ENCODE measurements around the gene PKHD1.
"Not testable (repeated sequence)": the region's sequence is repeated elsewhere in the genome, so short reads cannot be mapped to it uniquely, and the experiment has no call there.

PKHD1 gene

DNA sequence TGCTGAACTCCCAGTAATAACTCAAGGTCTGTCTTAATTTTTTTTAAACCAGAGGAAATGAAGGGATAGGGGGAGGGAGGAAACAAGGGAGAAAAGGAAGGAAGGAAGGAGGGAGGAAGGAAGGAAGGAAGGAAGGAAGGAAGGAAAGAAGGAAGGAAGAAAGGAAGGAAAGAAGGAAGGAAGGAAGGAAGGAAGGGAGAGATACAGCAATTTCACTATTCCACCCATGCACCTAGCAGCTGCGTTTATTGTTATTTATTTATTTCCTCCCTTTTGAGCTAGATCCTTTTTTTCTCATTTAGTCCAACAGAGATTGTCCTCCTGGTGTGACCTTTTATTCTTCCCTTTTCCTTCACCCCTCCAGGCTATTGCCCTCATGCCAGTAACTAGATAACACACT, 97.6 kb downstream of the PKHD1 start:
- DNase-seq = no peak

DNA sequence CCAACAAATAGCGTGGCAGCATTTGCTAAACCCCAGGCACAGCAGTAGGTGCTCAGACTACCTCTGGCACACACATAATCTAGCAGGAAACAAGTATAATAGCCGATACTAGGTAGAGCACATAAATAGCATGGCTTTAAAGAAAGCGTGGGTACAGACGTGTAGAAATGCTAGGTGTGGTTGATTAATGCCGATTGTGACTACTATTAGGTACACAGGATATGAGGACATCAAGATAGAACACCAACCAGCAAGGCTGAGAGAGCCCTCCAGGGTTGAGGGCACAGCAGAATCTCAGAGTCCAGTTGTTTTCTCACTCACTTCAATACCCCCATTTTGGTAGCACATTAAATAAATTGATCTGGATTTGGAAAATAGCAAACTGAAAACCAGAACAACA, 100.5 kb downstream of the PKHD1 start:
- DNase-seq = no peak

DNA sequence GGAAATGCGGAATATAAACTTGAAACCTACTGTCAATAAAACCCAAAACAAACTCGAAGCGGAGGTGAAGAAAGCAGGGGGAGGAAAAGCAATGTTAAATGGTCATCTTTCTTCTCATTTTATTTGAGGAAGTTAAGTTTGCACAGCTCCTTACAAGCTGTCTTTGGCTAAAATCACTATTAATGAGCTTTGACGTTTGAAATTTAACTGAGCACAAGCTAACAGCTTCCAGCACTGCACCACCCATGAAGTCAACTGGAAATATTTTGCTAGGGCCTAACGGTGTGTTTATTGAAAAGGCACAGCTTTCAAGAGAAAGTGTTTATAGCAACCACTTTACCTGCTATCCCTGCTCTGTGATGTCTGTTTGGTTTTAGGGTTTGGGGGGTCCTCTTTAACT, 103.8 kb downstream of the PKHD1 start:
- no peak for DNase-seq

DNA sequence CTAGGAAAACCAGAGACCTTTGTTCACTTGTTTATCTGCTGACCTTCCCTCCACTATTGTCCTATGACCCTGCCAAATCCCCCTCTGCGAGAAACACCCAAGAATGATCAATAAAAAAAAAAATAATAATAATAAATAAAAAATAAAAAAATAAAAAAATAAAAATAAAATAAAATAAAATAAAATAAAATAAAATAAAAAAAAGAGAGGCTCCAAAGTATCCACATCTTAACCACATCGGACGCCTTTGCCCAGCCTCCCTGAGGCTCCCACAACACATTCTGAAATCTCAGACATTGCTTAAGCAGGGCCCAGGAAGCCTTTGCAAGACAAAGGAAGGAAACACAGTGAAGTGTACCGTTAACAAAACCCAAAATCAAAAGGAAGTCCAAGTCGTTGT, 104.7 kb downstream of the PKHD1 start:
- DNase-seq = not testable (repeated sequence)

DNA sequence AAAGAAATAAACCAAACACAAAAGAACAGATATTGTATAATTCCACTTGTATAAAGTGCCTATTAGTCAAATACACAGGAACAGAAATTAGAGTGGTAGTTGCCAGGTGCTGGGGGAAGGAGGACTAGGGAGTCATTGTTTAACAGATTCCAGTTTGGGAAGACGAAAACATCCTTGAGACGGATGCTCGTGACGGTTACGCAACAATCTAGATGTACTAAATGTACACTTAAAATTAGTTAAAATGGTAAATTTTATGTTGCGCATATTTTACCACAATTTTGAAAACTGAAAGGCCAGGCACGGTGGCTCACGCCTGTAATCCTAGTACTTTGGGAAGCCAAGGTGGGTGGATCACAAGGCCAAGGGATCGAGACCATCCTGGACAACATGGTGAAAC, 111.0 kb downstream of the PKHD1 start:
- no peak for DNase-seq

DNA sequence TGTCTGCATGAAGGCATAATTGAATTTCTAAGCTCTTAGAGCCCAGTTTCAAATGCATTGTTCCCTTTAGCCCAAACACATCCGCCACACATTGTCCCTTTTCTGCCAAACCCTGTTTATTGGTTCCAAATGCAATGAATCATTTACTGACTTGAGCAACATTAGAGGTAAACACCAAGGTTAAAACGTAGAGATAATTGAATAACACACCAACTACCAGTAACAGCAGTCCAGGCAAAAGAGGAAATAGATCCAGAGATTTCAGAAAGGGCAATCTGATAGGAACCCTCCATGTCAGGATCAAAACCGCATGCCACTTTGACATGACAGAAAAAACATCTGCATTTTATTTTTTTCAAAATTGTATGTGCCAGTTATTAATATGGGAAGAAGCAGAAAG, 114.8 kb downstream of the PKHD1 start:
- no peak for DNase-seq

DNA sequence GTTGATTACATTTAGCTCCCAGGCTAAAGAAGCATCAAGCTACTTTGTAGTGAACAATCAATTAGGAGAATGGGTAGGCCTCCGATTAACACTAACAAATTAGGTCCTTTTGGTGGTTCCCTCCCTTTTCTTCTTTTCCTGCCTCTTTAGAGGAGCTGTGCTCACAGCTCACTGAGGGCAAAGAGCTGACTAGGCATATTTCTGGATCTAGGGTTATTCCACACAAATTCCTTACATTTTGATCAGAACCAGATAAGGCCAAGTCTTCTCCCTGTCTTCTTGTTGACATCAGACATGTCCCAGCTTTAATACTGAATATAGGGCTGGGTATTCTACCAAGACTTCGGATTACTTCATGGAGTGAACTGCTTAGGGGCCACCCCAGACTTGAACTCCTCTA, 119.1 kb downstream of the PKHD1 start:
- no peak for DNase-seq

DNA sequence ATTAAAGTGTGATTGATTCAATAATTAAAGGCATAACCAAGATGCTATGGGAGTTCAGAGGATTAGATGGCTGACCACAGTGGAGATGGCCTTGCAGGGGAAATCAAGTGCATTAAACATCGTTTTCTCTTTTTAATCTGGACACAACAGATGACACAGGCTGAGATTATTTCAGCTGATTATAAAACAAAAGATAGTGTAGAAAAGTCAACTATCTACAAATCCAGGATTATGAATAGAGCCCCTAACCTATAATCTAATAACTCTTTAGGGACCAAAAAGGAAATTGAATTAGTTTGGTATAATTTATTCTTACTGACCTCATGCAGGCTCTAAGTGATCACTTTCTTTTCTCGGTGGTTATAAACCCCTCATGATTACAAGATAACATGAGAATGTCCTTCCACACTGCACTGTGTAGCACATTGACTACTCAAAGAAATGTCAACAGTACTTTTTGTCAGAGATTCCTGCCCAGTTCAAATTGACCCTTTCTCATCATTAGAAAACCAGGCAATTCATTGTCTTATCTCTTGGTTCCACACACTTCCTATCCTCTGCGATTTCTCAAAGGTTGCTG, 122.1 kb downstream of the PKHD1 start:
- no peak for DNase-seq

DNA sequence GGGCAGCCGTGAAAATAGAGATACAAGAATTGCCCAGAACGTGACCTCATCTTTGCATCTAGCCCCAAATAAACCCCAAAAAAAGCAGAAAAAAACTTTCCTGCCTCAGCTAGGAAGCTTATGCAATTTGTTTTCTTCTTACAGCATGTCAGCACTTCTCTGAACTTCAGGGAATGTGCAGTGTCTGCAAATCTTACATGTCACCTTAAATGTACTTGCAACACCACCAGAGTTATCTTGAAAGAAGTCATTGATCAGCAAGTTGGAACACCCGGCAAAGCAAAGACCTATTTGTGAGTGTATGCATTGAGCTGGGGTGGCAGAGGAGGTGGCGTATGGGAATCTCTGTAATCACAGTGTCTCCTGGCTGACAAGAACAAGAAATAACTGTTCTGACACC, 123.4 kb downstream of the PKHD1 start:
- DNase-seq = no peak

DNA sequence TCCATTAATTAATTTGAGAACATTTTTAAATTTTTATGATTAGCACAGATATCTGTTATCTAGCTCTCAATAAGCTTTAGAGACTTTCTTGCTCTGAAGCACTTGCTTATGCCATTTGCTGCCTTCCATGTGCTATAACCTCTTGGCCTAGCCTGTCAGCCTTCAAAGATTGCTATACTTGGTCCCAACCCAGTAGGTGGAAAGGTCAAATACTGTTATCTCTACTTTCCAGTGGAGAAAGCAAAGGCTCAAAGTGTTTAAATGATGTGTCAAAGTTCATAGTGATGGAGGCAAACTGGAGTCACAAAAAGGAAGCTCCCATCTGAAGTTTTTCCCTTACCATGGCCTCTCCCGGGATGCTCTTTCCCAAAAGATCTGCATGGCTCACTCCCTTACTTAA, 125.1 kb downstream of the PKHD1 start:
- no peak for DNase-seq

DNA sequence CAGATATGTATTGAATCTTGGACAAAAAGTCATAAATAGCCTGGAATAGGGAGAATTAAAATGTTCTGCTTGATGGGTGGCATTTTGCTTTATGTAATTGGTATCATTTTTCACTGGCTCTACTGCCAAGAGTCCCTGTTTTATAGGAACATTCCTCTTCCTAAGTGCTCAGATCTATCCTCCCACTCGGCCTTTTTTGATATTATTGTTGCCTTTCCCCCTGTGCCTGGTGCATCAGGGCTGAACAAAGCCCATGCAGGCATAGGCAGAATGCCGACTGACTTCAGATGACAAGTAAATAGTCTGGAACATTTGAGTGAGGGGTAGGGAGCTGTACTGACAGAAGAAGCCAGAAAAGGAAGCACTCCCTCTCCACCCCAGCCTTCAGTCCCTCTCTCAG, 127.0 kb downstream of the PKHD1 start:
- no peak for DNase-seq

DNA sequence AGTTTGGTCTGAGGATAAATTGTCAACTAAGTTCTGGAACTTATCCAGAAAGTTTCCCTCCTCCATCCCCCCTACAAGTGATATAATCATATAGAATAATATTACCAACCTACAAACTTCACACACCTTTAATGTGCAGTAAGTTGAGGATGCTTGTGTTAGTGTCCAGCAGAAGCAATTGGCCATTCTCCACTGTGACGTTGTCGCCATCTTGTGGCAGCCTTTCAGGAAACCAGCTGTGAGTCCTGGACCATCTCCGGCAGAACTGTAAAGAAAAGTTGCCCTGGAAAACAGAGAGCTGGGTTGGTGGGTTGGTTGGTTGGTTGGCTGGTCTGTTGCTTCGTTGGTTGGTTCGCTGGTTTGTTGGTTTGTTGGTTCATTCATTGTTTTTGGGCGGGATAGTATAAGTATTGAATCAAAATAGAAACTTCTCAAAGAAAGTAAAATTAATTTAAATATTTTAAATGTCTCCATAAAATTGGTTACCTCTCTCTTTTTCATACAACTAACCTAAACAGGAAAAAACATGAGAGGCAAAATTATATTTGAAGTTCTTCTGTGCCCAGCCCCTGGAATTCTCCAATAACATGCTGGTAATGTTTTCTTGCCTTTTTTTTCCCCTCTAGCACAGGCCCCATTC, 127.5 kb downstream of the PKHD1 start:
- DNase-seq = peak; percentile 25 to 58

DNA sequence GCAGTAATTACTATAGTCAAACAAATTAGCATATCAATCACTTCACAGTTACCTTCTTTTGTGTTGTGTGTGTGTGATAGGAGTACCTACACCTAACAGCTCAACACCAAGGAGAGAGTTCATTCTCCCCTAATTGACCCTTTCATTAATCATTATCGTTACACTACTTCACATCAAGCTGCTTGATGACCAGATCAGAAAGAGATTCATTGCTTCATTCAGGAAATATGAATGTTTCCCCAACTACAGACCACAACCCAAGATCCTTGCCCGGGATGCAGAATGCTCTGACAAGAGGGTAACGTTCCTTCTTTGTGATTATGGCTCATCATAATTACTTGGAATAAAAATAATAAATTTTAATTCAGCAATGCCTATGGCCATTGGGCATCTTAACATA, 132.7 kb downstream of the PKHD1 start:
- no peak for DNase-seq

DNA sequence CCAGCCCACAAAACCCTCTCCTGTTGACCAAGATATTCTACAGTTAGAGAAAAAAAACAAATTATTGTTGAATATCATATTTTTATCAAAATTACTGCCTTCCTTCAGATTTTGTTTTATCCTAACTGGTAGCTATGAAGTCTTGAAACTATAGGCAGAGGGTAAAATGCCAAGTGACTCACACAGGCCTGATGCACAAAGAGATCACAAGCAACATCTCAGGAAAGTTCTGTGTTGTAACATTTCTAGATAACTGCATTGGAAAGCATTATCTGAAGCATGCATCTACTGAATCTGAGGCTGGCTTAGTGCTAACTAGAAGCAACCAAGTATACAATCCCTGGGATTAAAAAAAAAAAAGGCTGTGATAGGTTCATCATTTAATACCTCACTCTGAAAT, 134.2 kb downstream of the PKHD1 start:
- no peak for DNase-seq

DNA sequence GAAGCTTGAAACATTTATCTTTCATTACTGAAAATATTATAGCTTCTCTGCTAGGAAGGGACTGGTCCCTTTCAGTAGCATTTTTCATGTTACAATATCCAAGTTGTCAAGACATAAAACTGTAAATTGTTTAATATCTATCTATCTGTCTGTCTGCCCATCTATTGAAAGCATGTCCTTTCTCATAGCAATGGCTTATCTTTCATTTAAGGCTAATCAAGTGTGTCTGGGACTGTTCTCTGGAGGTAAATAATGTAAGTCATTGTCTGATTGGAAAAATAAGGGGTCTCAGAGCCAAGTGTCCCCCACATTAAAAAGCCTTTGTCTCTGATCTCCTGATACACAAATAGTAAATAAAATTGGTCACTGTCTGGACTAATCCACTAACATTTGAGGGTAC, 135.5 kb downstream of the PKHD1 start:
- no peak for DNase-seq

DNA sequence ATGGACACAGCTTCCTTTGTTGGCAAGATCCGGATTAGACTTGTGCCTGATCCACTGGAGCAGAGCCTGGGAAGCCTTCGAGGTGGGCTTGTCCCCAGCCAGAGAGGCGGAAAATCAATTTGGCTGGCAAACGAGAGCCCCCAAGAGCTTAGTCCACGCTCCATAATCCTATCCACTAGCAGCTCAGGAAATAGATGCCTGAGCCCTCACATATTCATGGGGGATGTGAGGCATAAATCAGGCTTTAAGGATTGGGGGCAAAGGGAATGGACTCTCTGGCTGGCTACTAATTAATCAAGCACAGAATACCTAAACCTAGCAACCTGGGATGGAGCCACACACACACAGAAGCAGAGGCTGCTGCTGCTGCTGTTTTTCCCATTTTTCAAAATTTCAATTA, 137.9 kb downstream of the PKHD1 start:
- no peak for DNase-seq

DNA sequence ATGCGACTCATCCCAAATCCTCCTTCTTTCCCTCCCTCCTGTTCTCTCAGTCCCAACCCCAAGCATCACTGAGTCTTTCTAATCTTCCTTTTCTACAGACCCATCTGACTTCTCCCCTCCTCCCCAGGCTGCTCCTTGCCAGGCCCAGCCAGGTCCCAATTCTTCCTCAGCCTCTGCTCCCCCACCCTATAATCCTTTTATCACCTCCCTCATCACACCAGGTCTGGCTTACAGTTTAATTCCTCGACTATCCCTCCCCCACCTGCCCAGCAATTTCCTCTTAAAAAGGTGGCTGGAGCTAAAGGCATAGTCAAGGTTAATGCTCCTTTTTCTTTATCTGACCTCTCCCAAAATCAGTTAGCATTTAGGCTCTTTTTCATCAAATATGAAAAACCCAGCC, 147.7 kb downstream of the PKHD1 start:
- DNase-seq = not testable (repeated sequence)

DNA sequence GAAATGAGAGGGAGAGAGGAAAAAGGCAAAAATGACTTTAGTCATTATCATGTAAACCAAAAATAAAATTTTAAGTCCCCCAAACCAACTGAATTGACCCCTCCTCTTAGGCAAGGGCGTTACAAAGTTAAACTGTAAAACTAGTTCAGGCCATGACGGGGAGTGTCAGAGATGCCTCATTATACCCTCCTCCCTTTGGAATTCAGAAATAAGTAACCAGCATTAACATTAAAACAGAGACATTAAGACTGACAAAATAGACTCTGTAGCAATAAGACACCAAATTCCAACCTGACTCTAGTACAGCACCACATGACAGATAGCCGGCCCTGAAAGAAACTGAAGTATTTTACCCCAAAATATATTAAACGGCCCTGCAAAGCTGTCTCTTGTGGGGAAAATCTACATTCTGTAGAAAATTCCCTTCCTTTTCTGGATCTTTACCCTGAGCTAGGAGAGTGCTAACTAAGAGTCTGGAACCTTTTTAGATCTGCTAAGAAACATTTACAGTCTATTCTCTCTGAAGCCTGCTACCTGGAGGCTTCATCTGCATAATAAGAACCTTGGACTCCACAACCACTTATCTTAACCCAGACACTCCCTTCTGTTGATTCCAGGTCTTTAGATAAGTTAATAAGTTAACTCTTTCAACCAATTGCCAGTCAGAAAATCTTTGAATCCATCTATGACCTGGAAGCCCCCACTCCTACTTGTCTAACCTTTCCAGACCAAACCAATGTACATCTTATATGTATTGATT, 150.7 kb downstream of the PKHD1 start:
- DNase-seq = no peak

DNA sequence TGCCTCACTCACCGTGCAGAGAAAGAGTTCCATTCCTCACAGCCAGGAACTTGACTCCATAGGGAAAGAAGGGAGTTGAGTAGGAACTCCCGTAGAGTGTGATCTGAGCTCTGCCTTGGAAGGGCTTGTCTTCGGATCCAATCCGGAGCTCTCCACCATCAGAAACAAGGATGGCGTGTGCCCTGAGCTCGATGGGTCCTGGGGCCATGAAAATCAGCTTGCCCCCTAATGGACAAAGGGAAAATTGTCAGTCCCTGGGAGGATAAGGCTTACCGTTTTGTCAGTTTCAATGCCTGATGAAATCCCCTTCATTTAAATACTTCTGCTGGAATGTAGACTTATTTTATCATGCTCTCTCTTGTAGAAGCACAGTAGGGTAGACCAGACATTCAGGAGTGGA, 153.3 kb downstream of the PKHD1 start:
- peak in 1 of 2 experiments; percentile 2 for DNase-seq

DNA sequence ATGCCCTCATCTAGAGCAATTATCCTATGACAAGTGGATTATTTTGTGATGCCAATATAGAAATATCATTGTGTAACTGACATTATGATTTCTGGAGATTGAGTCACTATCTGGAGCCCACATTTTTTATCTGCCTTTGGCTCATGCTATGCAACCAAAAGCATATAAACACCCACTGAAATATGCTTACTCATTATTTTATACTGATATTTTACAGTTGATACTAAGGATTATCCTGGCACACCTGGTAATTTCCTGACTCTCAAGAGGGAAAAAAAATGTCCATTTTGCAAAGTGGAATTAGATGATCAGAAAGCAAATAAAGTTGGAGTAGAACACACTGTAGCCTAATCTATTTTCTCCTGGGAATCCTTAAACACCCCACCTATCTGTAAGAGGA, 154.5 kb downstream of the PKHD1 start:
- no peak for DNase-seq

DNA sequence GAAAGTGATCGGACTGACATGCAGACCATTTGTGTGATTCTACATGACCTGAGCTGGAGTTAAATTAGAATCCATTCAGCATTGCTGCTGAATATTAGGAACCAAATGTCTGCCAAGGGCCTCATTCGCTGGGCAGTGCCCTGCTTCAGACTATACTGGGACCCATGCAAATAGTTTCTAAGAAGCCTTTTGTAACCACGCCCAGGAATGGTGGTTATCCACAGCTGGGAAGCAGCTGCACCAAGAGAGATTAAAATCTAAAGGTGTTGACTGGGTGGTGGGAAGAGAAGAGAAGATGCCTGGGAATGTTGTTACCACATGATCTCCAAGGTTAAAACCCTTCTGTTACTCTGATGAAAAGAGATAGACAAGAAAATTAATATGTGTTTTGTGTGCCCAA, 156.8 kb downstream of the PKHD1 start:
- DNase-seq = no peak

DNA sequence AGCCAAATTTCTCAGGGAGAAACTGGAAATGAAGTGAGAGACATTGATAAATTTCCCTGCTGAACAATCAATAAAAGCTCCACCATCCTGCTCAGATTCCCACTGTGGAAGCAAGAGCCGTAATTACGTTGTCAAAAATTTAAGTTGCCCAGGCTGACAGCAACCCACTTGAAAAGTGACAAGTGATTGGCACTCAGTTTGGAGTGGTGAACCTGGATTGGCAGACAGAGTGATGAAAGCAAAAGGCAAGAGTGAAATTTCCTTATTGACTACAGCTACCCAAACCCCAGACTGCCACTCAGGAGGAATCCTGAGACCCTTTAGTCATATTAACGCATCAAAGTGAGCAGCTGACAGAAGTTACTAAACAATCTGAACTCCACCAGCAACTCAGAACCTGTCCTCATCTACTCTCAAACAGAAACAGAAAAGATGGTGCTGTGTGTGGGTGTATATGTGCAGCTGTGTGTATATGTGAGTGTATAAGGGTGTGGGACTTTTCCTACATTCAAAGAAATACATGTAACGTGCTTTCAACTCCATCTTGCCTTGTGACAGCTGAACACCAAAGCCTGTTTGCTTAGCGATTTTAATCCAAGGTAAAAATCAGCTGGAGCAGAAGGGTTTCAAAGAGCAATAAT, 157.4 kb downstream of the PKHD1 start:
- DNase-seq = no peak

DNA sequence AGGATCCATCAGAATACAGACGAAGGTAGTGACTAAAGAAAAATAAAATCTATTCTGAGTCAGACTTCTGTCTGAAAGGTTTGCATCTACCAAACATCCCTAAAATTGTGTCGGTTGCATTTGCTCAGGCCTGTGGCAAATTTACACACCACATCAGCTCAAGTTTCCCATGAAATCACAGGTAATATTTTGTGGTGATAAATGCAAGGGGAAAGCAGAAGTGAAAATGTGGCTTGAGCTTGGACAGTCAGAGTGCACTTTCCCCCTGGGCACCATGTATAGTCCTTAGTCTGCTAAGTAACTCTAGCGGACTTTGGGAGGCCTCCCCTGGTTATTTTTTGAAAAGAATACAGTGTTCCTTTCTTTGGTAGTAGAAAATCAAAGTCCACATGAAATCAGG, 159.1 kb downstream of the PKHD1 start:
- no peak for DNase-seq

DNA sequence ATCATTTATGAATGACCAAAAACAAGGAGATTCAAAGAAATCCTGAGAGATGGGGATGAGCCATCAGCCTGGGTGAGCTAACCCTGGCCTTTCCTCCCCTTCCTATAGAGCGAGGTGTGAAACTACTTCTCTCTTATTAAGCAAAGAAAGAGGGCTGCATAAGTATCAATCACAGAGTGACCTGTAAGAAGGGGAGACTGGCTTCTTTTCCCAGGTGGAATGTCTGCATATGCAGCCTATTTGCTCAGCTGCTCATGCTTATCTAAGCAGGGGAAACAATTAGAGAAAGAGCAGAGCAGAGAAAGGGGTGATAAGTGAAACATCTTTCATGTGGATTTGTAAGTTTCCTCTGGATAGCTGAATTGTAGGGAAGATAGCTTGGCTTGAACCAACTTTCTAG, 160.0 kb downstream of the PKHD1 start:
- no peak for DNase-seq
